Activated naive CD8-positive, alpha-beta T cell treated with anti-CD3 and anti-CD28 coated beads, Interleukin-2, amount 50 U/mL, for 24 hours (primary cell): ENCODE results near the gene CMTM2.

Source experiments
- ATAC-seq: fragments of 150-1000 bp; cut with Tn5 transposase; one replicate; pipeline ENCODE4 v1.10.0; 2021
- DNase-seq: peaks from one replicate; pipeline ENCODE4 v3.0.0; 2021
- H3K27ac Mint-ChIP-seq: one replicate; pipeline ENCODE4 v1.8.0; 2021; ENCODE audit warnings: mild to moderate bottlenecking, mixed read lengths
- H3K27me3 Mint-ChIP-seq: one replicate; pipeline ENCODE4 v1.8.0; 2021; ENCODE audit warnings: mixed read lengths
- H3K36me3 Mint-ChIP-seq: one replicate; pipeline ENCODE4 v1.8.0; 2021; ENCODE audit warnings: low read depth, mixed read lengths
- H3K4me1 Mint-ChIP-seq: one replicate; pipeline ENCODE4 v1.8.0; 2021; ENCODE audit warnings: mixed read lengths
- H3K4me3 Mint-ChIP-seq: one replicate; pipeline ENCODE4 v1.8.0; 2021; ENCODE audit warnings: mild to moderate bottlenecking, moderate library complexity, mixed read lengths
- H3K9me3 Mint-ChIP-seq: one replicate; pipeline ENCODE4 v1.8.0; 2021; ENCODE audit warnings: mixed read lengths

Gene CMTM2

DNA sequence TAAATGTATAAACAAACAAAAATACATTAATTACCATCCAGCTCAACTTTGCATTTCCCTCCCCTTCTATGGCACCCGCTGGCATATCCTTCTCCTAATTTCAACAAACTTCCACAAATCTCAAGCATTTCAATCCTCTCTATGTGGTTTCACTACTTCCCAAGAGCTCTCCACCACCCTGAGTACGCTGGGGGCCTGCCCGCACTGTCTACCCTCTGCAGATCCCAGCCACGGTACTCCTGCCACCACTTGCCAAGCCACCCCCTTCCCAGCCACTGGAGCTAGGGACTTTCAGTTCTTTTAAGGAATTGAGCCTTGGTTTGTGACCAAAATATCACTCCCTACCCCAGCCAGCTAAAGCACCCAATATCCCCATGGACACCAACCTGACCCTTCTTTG is 31.2 kb upstream of the CMTM2 start:
- Mint-ChIP-seq H3K4me3 (peak overlapping the region; percentile 72), H3K36me3 (peaks cover 3% of the 10 kb centered on the region), H3K27ac (peak overlapping the region; percentile 82), H3K9me3 (no peaks in the 10 kb centered on the region), H3K27me3 (peaks cover 2% of the 10 kb centered on the region), H3K4me1 (peaks cover 63% of the 10 kb centered on the region)
- no peak for ATAC-seq
- no peak for DNase-seq

DNA sequence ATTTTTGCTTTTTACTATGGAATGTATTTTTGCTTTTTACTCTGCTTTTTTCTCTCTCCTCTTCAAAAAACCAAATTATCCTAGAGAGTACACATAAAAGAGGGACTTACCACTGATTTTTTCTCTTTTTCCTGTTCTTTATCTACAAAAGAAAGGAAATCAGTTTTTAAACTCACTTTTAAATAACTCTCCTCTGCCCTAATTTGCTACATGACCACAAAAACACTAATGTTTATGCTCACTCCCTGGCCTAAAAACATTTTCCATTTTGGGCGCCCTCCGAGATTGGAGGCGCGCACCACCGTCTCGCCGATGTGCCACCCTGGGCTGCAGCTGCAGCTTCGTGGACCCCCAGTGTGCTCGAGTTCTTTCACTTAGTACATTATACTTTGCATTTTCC is 30.4 kb upstream of the CMTM2 start:
- H3K27me3 Mint-ChIP-seq: peaks cover 2% of the 10 kb centered on the region
- no peaks in the 10 kb centered on the region for H3K9me3 Mint-ChIP-seq
- H3K27ac Mint-ChIP-seq: peak overlapping the region; percentile 82
- H3K4me3 Mint-ChIP-seq: peak overlapping the region; percentile 72
- DNase-seq: no peak
- ATAC-seq: no peak
- H3K4me1 Mint-ChIP-seq: peaks cover 71% of the 10 kb centered on the region
- H3K36me3 Mint-ChIP-seq: peaks cover 11% of the 10 kb centered on the region

DNA sequence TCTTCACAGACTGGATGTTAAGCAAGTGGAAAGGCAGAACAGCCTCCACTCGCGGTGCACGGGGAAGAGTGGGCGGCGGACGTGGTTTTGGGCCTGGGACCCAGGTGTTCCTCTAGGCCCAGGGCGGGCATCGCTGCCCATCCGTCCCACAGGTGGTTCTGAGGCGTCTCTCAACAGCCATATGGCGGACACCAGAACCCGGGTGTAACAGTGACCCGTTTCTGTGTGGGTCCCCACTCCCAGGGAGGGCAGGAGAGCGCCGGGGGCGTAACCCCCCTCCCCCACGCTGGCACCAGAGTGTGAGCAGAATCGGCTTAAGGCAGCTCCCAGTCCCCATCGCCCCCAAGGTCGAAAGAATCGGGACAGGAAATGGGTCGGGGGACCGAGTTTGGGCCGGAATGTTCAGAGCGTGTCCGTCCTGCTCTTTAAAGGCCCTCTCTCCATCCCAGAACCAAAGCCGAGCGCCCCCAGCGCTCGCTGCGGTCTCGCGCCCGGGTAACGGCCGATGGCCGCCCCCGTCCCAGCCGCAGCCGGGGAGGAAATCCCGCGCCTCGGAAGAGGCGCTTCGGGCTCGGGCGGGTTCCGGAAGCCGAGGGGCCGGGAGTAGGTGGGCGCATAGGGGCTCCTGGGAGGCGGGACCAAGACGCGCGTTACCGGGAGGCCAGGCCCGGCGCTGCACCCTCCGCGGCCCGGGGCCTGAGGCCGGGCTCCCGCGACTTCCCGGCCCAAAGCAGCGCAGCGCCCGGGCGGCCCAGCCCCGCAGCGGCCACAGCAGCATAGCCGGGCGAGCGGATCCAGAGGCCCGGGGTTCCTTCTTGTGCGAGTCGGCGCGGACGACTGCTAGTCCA is 29.8 kb upstream of the CMTM2 start, which contains the start of gene TK2:
Gene TK2 (minus strand): TSS at position 839 of the 848 bp plus-strand sequence. CDS start 61 bp downstream, at position 778.
- peaks cover 2% of the 10 kb centered on the region for H3K27me3 Mint-ChIP-seq
- peak; percentile 54 for ATAC-seq
- peaks cover 18% of the 10 kb centered on the region for H3K36me3 Mint-ChIP-seq
- peak within 1 kb of the TSS; percentile 87 for H3K27ac Mint-ChIP-seq
- no peaks in the 10 kb centered on the region for H3K9me3 Mint-ChIP-seq
- DNase-seq: peak; percentile 80
- peak within 1 kb of the TSS; percentile 92 for H3K4me3 Mint-ChIP-seq
- peaks cover 71% of the 10 kb centered on the region for H3K4me1 Mint-ChIP-seq

- Mint-ChIP-seq H3K36me3 (peaks cover 32% of the 10 kb centered on the region), H3K27ac (peak overlapping the region; percentile 99), H3K4me1 (peaks cover 78% of the 10 kb centered on the region), H3K27me3 (peaks cover 2% of the 10 kb centered on the region), H3K9me3 (no peaks in the 10 kb centered on the region), H3K4me3 (peak overlapping the region; percentile 92)
- ATAC-seq (peak; percentile 53), DNase-seq (peak; percentile 65)
These were observed 27.9 kb upstream of the CMTM2 start for GRCh38 chr16:66551348-66551759.

- H3K4me3 Mint-ChIP-seq: peak overlapping the region; percentile 92
- H3K27me3 Mint-ChIP-seq: peaks cover 2% of the 10 kb centered on the region
- peaks cover 32% of the 10 kb centered on the region for H3K36me3 Mint-ChIP-seq
- peak overlapping the region; percentile 99 for H3K27ac Mint-ChIP-seq
- H3K9me3 Mint-ChIP-seq: no peaks in the 10 kb centered on the region
- peaks cover 78% of the 10 kb centered on the region for H3K4me1 Mint-ChIP-seq
- no peak for ATAC-seq
- DNase-seq: peak; percentile 27
These were observed 27.4 kb upstream of the CMTM2 start for GRCh38 chr16:66551788-66552285.

- Mint-ChIP-seq H3K27ac (peak within 1 kb of the TSS; percentile 99), H3K27me3 (peaks cover 2% of the 10 kb centered on the region), H3K4me3 (peak within 1 kb of the TSS; percentile 92), H3K36me3 (peaks cover 35% of the 10 kb centered on the region), H3K4me1 (peaks cover 77% of the 10 kb centered on the region), H3K9me3 (no peaks in the 10 kb centered on the region)
- DNase-seq (peak; percentile 92), ATAC-seq (peak; percentile 62)
These were observed 26.7 kb upstream of the CMTM2 start, which contains the start of gene CKLF for GRCh38 chr16:66552286-66553177. TSS of gene CKLF (plus strand) at chr16:66552576. CDS start at chr16:66552716, 140 bp downstream.

DNA sequence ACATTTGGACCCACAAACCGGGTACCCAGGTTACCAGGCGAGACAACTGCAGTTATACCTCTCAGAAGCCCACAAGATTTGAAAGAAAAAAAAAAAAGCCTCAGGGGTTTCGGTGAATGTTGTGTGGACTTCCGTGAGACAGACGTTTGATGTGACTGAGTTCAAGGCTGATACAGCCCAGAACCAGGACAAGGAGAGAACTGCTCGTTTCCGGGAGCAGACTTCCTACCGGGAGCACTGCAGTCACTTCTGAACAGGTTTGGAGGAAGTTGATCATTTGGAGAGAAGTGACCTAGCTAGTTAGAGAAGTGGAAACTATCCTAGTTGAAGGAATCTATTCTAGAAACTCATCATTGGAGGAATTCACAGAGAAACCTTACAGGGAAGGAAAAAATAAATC is 26.0 kb upstream of the CMTM2 start:
- Mint-ChIP-seq H3K9me3 (no peaks in the 10 kb centered on the region), H3K36me3 (peaks cover 38% of the 10 kb centered on the region), H3K4me1 (peaks cover 77% of the 10 kb centered on the region), H3K4me3 (peak overlapping the region; percentile 92), H3K27me3 (peaks cover 2% of the 10 kb centered on the region), H3K27ac (peak overlapping the region; percentile 99)
- DNase-seq (peak; percentile 15), ATAC-seq (no peak)

- Mint-ChIP-seq H3K27ac (peak overlapping the region; percentile 99), H3K27me3 (peaks cover 2% of the 10 kb centered on the region), H3K36me3 (peaks cover 43% of the 10 kb centered on the region), H3K9me3 (no peaks in the 10 kb centered on the region), H3K4me3 (peak overlapping the region; percentile 92), H3K4me1 (peaks cover 73% of the 10 kb centered on the region)
- no peak for DNase-seq
- no peak for ATAC-seq
These were observed 25.2 kb upstream of the CMTM2 start for GRCh38 chr16:66554021-66554420.

DNA sequence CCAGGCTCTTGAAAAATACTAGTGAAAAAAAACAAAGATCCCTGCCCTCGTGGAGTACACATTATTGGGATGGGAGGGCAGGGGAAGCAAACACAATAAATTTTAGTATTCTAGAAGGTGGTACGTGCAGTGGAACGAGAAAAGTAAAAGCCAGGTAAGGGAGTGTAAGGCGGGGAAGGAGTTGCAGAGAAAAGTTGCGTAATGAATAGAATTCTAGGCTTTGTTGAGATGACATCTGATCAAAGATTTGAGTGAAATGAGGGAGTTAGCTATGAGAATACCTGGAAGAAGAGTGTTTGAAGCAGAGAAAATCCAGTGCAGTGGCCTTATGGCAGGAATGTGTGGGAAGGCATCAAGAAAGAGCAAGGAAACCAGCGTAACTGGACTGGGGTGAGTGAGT is 24.8 kb upstream of the CMTM2 start:
- peaks cover 43% of the 10 kb centered on the region for H3K36me3 Mint-ChIP-seq
- peaks cover 69% of the 10 kb centered on the region for H3K4me1 Mint-ChIP-seq
- peak overlapping the region; percentile 7 for H3K27ac Mint-ChIP-seq
- ATAC-seq (no peak), DNase-seq (no peak)
- H3K27me3 Mint-ChIP-seq: peaks cover 2% of the 10 kb centered on the region
- peak overlapping the region; percentile 92 for H3K4me3 Mint-ChIP-seq
- no peaks in the 10 kb centered on the region for H3K9me3 Mint-ChIP-seq

GRCh38 chr16:66560107-66560506 is 19.2 kb upstream of the CMTM2 start:
- Mint-ChIP-seq H3K36me3 (peaks cover 47% of the 10 kb centered on the region), H3K4me3 (no peak overlapping the region), H3K9me3 (no peaks in the 10 kb centered on the region), H3K4me1 (peaks cover 67% of the 10 kb centered on the region), H3K27ac (peak overlapping the region; percentile 8), H3K27me3 (no peaks in the 10 kb centered on the region)
- no peak for DNase-seq
- no peak for ATAC-seq

DNA sequence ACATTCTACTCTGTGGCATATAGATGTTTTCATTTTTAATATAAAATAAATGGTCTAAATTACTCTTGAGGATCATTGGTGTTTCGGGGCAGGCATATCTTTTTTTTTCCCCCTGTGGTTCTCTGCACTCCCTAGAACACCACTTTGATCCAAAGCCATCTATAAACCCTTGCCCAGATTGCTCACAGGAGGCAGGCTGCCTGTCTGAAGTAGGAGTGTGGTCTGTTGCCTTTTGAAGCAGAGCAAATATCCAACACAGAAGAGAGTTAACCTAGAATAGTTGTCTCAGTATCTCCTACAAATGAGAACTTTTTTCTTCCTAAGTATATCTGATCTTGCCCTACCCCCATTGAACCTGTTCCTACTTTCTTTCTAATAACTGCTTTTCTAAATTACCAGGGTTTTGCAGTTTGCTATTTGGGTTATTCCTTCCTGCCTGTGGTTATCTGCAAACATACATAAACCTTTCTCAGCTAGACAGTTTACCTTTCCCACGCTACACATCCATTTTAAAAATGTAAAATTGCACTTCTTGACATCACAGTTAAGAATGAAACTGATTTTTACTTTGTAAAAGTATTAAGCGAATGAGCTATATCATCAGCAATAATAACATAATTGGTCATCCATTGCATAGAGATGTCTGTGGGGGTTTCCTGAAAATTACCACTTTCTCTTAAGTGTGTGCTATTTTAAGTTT is 17.7 kb upstream of the CMTM2 start:
- no peak for DNase-seq
- ATAC-seq: no peak
- Mint-ChIP-seq H3K9me3 (no peaks in the 10 kb centered on the region), H3K4me1 (peaks cover 54% of the 10 kb centered on the region), H3K27me3 (no peaks in the 10 kb centered on the region), H3K4me3 (no peak overlapping the region), H3K36me3 (peaks cover 47% of the 10 kb centered on the region), H3K27ac (peak overlapping the region; percentile 32)

DNA sequence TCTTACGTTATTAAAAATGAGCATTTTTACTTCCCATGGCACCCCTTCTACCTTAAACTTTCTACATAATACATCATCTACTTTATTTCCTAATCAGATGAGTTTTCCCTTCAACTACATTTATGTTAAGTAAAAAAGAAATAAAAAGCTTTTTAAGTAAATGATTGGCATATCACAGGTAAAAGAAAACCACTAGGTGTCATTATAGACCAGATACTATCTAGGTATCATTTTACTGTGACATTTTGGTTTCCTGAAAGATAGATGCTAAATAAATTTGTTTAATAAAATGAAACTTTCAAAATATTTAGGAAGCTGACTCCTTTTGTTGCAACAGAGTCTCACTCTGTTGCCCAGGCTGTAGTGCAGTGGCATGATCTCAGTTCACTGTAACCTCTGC is 16.9 kb upstream of the CMTM2 start:
- Mint-ChIP-seq H3K4me1 (peaks cover 54% of the 10 kb centered on the region), H3K27ac (no peak overlapping the region), H3K36me3 (peaks cover 52% of the 10 kb centered on the region), H3K9me3 (no peaks in the 10 kb centered on the region), H3K27me3 (no peaks in the 10 kb centered on the region), H3K4me3 (no peak overlapping the region)
- DNase-seq: no peak
- no peak for ATAC-seq

DNA sequence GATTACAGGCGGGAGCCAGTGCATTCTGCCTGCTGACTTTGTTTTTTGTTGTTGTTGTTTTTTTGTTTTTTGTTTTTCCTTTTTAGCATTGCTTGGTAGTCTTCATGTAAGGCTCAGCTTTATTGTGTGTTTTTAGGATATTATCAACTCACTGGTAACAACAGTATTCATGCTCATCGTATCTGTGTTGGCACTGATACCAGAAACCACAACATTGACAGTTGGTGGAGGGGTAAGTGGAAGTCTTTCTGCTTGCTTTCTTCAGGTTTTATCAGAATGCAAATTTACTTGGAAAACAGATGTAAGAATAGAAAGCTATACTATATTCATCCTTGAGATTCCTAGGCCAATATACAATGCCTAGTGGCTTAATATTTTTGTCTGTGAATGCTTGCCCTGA is 16.3 kb upstream of the CMTM2 start:
- Mint-ChIP-seq H3K27ac (peak overlapping the region; percentile 8), H3K4me1 (peaks cover 57% of the 10 kb centered on the region), H3K27me3 (no peaks in the 10 kb centered on the region), H3K4me3 (no peak overlapping the region), H3K9me3 (no peaks in the 10 kb centered on the region), H3K36me3 (peaks cover 53% of the 10 kb centered on the region)
- no peak for DNase-seq
- ATAC-seq: no peak
